Osteoblast (primary cell): Measurements from ENCODE around the gene TOMT. TPM values are rescaled to one million over a fixed set of nuclear protein-coding genes. Genes with fewer than 3 reads are reported as not detected.
A peak's percentile ranks its signal among the peaks of the same experiment; 100 is the strongest.

Experiments used
- DNase-seq: peaks from one replicate; pipeline ENCODE4 v3.0.0; 2011; ENCODE audit warnings: low spot score, mixed read lengths; ENCODE audit not compliant: insufficient read length; ENCODE audit errors: missing footprints
- H2AFZ ChIP-seq: 2 replicates; pipeline ENCODE4 v1.6.0; 2011; ENCODE audit warnings: mild to moderate bottlenecking, low read length
- H3K27ac ChIP-seq: 2 replicates; pipeline ENCODE4 v1.5.1; 2011; ENCODE audit warnings: mild to moderate bottlenecking, low read depth, low read length, moderate library complexity
- H3K27me3 ChIP-seq: 2 replicates; pipeline ENCODE4 v1.6.0; 2012; ENCODE audit warnings: mild to moderate bottlenecking, control low read depth, inconsistent platforms, low read length, moderate library complexity; ENCODE audit not compliant: insufficient read depth
- H3K36me3 ChIP-seq: 2 replicates; pipeline ENCODE4 v1.5.1; 2011; ENCODE audit warnings: mild to moderate bottlenecking, low read length, control low read depth, moderate library complexity; ENCODE audit not compliant: insufficient read depth
- H3K4me1 ChIP-seq: 2 replicates; pipeline ENCODE4 v1.5.1; 2011; ENCODE audit warnings: mild to moderate bottlenecking, low read length, control low read depth, moderate library complexity; ENCODE audit not compliant: insufficient read depth
- H3K4me2 ChIP-seq: 2 replicates; pipeline ENCODE4 v1.6.0; 2011; ENCODE audit warnings: mild to moderate bottlenecking, low read length; ENCODE audit not compliant: insufficient read depth
- H3K4me3 ChIP-seq: fragments of 200-600 bp; sonication (generic); 3 replicates; pipeline ENCODE4 v1.5.1; 2012; ENCODE audit warnings: mild to moderate bottlenecking, low read length, inconsistent platforms; ENCODE audit not compliant: insufficient read depth
- H3K79me2 ChIP-seq: 2 replicates; pipeline ENCODE4 v1.6.0; 2012; ENCODE audit warnings: mild to moderate bottlenecking, low read length, control low read depth, inconsistent platforms; ENCODE audit not compliant: insufficient read depth
- H3K9me3 ChIP-seq: 2 replicates; pipeline ENCODE4 v1.5.1; 2011; ENCODE audit warnings: low read depth, low read length, control low read depth
- H4K20me1 ChIP-seq: 2 replicates; pipeline ENCODE4 v1.6.0; 2012; ENCODE audit warnings: mild to moderate bottlenecking, low read length, control low read depth; ENCODE audit not compliant: insufficient read depth
- total RNA-seq: library from RNA; depleted of rRNA; stranded (reverse); fragments of >200 nt; gene quantifications from 2 replicates; pipeline ENCODE4 v1.2.3, GENCODE V29; 2012
- TF ChIP-seq, protein P1 (sequence below): IDR thresholded peaks from 2 replicates; pipeline ENCODE4 v1.5.1; 2011; ENCODE audit warnings: mild to moderate bottlenecking, low read depth, low read length, moderate library complexity; ENCODE audit errors: extremely low read depth

The TOMT gene
- total RNA-seq, 1 donor, result not detected

GRCh38 chr11:72070491-72070890, 35.2 kb upstream of the TOMT start:
- Histone ChIP-seq H3K4me1 (peaks cover 50% of the 10 kb centered on the region), H3K4me2 (peak overlapping the region; percentile 65), H3K27me3 (no peaks in the 10 kb centered on the region), H2AFZ (peak overlapping the region; percentile 79), H3K27ac (peak overlapping the region; percentile 79), H3K9me3 (no peaks in the 10 kb centered on the region), H3K4me3 (no peak overlapping the region), H3K79me2 (peaks cover 80% of the 10 kb centered on the region), H3K36me3 (peaks cover 4% of the 10 kb centered on the region), H4K20me1 (no peaks in the 10 kb centered on the region)
- TF ChIP-seq, protein P1, sequence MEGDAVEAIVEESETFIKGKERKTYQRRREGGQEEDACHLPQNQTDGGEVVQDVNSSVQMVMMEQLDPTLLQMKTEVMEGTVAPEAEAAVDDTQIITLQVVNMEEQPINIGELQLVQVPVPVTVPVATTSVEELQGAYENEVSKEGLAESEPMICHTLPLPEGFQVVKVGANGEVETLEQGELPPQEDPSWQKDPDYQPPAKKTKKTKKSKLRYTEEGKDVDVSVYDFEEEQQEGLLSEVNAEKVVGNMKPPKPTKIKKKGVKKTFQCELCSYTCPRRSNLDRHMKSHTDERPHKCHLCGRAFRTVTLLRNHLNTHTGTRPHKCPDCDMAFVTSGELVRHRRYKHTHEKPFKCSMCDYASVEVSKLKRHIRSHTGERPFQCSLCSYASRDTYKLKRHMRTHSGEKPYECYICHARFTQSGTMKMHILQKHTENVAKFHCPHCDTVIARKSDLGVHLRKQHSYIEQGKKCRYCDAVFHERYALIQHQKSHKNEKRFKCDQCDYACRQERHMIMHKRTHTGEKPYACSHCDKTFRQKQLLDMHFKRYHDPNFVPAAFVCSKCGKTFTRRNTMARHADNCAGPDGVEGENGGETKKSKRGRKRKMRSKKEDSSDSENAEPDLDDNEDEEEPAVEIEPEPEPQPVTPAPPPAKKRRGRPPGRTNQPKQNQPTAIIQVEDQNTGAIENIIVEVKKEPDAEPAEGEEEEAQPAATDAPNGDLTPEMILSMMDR, result no peak
- DNase-seq, result no peak

- no peaks in the 10 kb centered on the region for H4K20me1 ChIP-seq
- H3K4me3 ChIP-seq, result peak overlapping the region; percentile 38
- peaks cover 80% of the 10 kb centered on the region for H3K79me2 ChIP-seq
- H3K9me3 ChIP-seq, result no peaks in the 10 kb centered on the region
- H3K27ac ChIP-seq, result peak overlapping the region; percentile 79
- H2AFZ ChIP-seq, result peak overlapping the region; percentile 76
- TF ChIP-seq, protein P1, result no peak
- H3K4me1 ChIP-seq, result peaks cover 41% of the 10 kb centered on the region
- H3K27me3 ChIP-seq, result no peaks in the 10 kb centered on the region
- peak overlapping the region; percentile 77 for H3K4me2 ChIP-seq
- peaks cover 4% of the 10 kb centered on the region for H3K36me3 ChIP-seq
- DNase-seq, result peak; percentile 79
Observed at GRCh38 chr11:72072348-72072747, 33.4 kb upstream of the TOMT start.

- Histone ChIP-seq H3K4me3 (no peak overlapping the region), H4K20me1 (no peaks in the 10 kb centered on the region), H3K36me3 (no peaks in the 10 kb centered on the region), H3K4me1 (peaks cover 46% of the 10 kb centered on the region), H3K27ac (no peak overlapping the region), H3K4me2 (no peak overlapping the region), H3K79me2 (peaks cover 89% of the 10 kb centered on the region), H2AFZ (peak overlapping the region; percentile 25), H3K27me3 (no peaks in the 10 kb centered on the region), H3K9me3 (no peaks in the 10 kb centered on the region)
- TF ChIP-seq, protein P1, result peak; percentile 14
- no peak for DNase-seq
Observed at GRCh38 chr11:72075109-72075508, 30.6 kb upstream of the TOMT start.

DNA sequence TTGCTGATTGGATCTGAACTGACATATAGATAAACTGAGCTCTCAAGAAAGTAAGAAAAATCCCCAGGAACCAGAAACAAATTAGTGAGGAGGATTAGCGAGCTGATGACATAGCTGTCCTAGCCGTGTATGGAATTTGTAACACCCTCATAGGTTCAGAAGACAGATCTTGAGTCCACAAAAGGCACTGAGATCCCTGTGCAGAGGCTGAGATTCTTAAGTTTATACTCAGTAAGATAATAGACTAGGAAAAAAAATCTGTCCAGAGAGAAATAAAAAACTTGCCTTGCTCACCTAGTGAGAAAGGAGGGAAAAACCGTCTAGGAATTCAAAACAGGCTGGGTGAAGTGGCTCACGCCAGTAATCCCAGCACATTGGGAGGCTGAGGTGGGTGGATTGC, 30.0 kb upstream of the TOMT start:
- H3K79me2 ChIP-seq, result peaks cover 82% of the 10 kb centered on the region
- no peaks in the 10 kb centered on the region for H3K9me3 ChIP-seq
- no peak overlapping the region for H2AFZ ChIP-seq
- no peak for DNase-seq
- H3K27ac ChIP-seq, result no peak overlapping the region
- TF ChIP-seq, protein P1, result no peak
- no peaks in the 10 kb centered on the region for H3K36me3 ChIP-seq
- no peaks in the 10 kb centered on the region for H3K27me3 ChIP-seq
- no peak overlapping the region for H3K4me2 ChIP-seq
- no peak overlapping the region for H3K4me3 ChIP-seq
- H4K20me1 ChIP-seq, result no peaks in the 10 kb centered on the region
- peaks cover 39% of the 10 kb centered on the region for H3K4me1 ChIP-seq
